ENCODE results near the gene MDK. TPM values are rescaled to one million over a fixed set of nuclear protein-coding genes. Genes with fewer than 3 reads are reported as not detected.

The MDK gene, protein sequence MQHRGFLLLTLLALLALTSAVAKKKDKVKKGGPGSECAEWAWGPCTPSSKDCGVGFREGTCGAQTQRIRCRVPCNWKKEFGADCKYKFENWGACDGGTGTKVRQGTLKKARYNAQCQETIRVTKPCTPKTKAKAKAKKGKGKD
- total RNA-seq (2014; rRNA removed; shearing (Covaris generic)), result 563 and 646 TPM in 2 replicates

GRCh38 chr11:46381048-46381818 is at the start of gene MDK:
Gene MDK (plus strand): TSS chr11:46381669. CDS start chr11:46382058, 389 bp downstream.
- no peak for DNase-seq (ENCODE audit: low spot score)

GRCh38 chr11:46332093-46332567 is 49.3 kb upstream of the MDK start:
- DNase-seq (ENCODE audit: low spot score), result no peak

DNA sequence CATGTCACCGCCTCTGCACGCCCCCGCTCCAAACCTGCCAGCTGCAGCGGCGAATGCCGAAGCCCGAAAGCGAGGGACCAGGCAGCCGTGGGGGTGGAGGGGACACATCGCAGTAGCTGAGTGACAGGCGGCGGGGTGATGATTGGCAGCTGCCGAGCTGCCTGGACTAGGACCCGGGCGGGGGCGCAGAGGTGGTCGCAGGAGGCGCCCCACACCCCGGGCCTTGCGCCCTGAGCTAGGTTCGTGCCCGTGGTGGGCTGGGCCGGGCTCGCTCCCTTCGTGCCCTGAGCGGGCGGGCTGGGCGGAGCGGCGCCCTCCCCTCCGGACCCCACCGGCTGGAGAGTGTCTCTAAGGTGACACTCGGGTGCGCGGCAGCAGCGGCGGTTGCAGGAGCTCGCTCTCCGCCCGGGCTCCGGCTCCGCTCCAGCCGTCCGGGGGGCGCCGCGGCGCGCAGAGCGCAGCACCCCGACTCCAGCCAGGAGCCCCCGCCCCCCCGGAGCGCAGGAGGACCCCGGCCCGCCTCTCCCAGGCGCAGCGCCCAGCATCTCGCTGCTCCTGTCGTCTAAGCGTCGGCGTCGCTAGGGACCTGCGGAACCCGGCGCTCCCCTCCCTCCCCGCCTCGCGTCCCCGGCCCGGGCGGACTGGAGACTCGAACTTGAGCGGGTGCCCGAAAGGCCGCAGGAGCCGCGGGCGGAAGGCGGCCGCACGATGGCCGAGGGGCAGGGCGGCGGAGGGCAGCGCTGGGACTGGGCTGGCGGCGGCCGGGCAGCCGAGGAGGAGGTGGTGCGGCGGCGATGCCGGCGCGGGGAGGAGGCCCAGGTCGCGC is 48.7 kb upstream of the MDK start:
- DNase-seq (ENCODE audit: low spot score), result no peak

DNA sequence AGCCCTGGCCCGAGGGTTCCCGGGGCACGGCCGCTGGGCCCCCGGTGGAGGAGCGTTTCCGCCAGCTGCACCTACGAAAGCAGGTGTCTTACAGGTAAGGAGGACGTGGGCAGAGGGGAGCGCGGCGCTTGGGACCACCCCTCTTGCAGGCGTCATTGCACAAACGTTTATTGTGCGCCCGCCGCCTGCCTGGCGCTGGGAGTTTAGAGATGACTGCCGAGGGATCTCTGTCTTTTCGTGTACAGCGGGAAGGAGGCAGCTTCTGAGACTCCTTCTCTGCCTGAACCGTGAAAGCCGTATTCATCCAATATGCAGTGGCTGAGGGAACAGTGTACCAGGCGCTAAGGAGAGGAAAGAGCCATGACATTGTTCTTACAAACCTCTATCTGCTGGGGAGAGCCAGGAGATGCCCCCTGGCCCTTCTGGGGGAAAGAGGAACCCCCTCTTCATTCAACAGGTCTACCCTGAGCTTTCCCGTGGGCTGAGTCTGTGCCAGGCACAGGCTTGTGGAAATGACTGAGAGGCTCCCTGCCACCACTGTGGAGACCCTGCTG is 48.0 kb upstream of the MDK start:
- DNase-seq (ENCODE audit: low spot score), result no peak

GRCh38 chr11:46334211-46334610 is 47.3 kb upstream of the MDK start:
- DNase-seq (ENCODE audit: low spot score), result no peak

DNA sequence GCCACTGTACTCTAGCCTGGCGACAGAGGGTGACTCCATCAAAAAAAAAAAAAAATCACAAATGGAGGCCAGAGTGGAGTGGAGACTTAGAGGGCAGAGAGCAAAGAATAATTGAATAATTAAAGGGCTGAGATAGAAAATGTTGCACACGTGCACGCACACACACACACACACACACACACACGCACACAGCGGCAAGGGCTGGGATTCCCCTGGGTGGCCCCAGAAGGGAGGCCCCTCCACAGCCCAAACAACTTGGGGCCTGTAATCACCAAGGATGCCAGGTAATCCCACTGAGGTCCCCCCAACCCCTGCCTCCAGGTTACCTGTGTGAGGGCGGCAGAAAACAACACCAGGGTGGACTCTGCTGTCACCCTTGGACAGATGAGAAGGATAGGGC is 46.2 kb upstream of the MDK start:
- no peak for DNase-seq (ENCODE audit: low spot score)

GRCh38 chr11:46335890-46336562 is 45.4 kb upstream of the MDK start:
- no peak for DNase-seq (ENCODE audit: low spot score)

GRCh38 chr11:46336563-46337180 is 44.8 kb upstream of the MDK start:
- peak; percentile 90 for DNase-seq (ENCODE audit: low spot score)

GRCh38 chr11:46337626-46338345 is 43.7 kb upstream of the MDK start:
- no peak for DNase-seq (ENCODE audit: low spot score)

- DNase-seq (ENCODE audit: low spot score), result no peak
Observed at GRCh38 chr11:46338636-46338987, 42.9 kb upstream of the MDK start.

DNA sequence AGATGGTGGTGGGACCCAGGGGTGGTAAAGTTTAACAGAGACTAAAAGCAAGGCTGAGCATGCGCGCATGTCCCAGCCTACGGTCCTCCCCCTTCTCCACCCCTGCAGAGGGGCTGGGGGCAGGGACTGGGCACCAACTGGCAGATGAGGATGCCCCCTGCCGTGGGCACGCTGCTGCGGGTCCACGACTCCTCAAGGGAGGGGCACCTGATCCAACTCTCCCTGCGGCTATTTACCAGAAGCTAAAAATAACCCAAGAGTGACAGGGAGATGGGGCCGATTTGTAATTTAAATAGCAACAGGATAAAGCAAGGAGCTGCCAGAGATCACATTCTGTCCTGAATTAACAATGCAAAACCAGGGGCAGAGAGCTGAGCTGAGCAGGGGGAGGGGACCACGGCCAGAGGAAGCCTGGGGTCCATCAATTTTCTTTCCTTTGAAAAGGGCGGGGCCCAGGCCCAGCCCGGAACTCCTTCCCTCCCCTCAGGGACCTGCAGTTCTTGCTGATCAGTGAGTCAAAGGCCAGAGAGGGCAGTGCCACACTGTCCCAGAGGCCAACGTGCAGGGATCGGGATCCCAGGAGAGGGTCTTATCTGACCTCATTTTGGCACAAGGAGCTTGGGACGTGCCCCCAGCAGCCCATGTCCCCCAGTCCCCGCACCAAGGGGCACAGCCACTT is 42.3 kb upstream of the MDK start:
- DNase-seq (ENCODE audit: low spot score), result no peak

GRCh38 chr11:46339816-46340215 is 41.7 kb upstream of the MDK start:
- no peak for DNase-seq (ENCODE audit: low spot score)

- DNase-seq (ENCODE audit: low spot score), result no peak
Observed at GRCh38 chr11:46341454-46341853, 40.0 kb upstream of the MDK start.

DNA sequence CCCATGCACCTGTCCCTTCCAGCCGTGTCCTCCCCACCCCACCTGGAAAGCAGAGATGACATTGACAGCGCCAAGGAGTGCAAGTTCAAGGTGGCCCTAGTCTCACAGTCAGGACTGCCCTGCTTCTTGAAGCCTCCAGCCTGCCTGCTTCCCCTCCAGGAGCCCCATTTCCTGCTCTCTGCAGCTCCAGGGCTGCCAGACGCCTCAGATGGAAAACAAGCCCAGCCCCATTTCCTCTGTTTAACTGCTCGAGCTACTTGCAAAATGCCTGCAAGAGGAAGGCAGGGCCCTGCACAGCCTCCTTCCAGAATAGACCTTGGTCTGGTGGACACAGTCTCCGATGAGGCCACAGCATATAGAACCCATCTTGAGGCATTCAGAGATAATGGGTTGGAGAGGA is 39.2 kb upstream of the MDK start:
- no peak for DNase-seq (ENCODE audit: low spot score)

DNA sequence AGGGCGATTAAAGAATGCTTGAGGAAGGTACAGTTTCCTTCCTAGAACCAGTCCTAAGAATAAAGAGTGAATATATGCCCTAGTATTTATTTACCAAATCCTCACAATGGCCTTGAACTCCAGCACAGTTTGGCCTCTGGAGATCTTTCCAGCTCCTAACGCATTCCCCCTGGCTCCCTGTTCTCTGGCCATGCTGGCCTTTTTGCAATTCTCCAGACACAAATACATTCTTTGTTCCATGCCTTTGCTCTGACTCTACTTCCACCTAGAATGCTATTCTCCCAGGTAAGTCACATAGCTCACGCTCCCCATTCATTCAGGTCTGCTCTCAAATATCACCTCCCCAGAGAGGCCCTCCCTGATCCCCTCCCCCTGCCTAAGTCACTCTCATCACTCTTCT is 37.9 kb upstream of the MDK start:
- no peak for DNase-seq (ENCODE audit: low spot score)

- DNase-seq (ENCODE audit: low spot score), result no peak
Observed at GRCh38 chr11:46345131-46345597, 36.3 kb upstream of the MDK start.

DNA sequence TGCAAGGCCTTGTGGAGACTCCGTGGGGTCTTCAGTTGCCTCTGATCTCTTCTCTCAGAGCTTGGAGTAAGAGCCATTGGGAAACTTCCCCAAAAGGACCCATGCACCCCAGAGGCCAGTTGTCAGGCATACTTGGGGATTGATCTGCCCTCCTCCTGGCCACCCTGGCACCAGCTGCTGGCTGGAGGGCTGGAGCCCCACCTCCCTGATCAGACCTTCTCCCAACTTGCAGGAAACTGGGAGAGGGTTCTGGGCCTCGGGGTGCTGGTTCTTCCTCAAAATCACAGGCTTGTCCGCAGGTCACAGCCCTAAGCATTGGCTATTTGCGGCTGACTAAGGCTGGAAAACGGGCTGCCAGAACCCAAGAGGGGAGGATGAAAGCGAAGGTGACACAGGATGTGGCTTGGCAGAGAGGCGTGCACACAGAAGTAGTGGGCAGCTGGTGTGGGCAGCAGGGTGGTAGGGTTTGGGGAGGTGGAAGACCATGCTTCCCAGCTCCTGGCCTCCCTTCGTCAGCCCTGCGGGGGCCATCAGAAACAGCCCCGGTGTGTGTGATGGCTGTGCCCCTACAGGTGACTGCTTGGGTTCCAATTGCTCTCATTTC is 35.5 kb upstream of the MDK start:
- DNase-seq (ENCODE audit: low spot score), result no peak

DNA sequence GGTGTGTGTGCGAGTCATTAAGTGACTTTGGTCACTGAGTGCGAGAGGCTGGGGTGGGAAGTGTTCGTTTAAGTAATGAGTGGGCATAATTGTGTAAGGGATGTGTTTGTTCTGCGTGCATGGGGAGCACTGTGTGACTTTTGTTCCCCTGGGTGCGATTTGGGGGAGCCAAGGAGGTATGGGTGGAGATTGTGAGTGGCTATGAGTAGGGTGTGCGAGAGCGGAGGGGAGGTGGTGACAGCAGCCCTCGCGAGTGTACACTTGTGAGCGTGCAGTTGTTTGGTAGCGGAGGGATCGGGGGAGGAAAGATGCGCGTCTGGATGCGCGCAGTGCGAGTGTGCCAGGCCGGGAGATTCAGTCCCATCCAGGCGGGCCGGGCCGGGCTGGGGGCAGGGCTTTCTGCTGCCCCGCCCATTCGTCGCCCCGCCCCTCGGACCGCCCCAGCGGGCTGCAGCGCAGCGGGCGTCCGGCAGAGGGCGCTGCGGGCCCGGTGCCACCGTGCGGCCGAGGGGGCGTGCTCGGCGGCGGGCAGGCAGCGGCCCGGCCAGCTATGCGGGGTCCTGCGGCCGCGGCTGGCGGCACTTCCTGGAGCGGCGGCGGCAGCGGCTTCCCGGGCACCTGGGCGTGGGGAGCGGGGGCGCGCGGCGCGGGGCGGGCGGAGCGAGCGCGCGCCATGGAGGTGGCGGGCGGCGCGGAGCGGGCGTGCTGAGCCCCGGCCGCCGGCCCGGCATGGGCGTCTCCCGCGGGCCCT is 34.4 kb upstream of the MDK start, which contains the start of gene DGKZ:
Gene DGKZ (plus strand): TSS at position 578 of the 751 bp plus-strand sequence. CDS start 197 bp downstream, outside the sequence.
- DNase-seq (ENCODE audit: low spot score), result peak; percentile 74

Measured in H4 (cell line).